HG03342 (cell line): ENCODE measurements around the gene PGLYRP3.
"Not testable (repeated sequence)": the region's sequence is repeated elsewhere in the genome, so short reads cannot be mapped to it uniquely, and the experiment has no call there.

ENCODE experiments used
- ATAC-seq: cut with Tn5 transposase; IDR thresholded peaks from one replicate; pipeline ENCODE4 v1.9.1; 2021; ENCODE audit warnings: mild to moderate bottlenecking, moderate library complexity; ENCODE audit not compliant: unreplicated experiment

PGLYRP3 gene

GRCh38 chr1:153314388-153314787 lies 1.6 kb upstream of the PGLYRP3 start:
- ATAC-seq, result not testable (repeated sequence)

- no peak for ATAC-seq
These were observed 536 bp upstream of the PGLYRP3 start for GRCh38 chr1:153313288-153313687.

GRCh38 chr1:153310526-153310925 lies 2.2 kb downstream of the PGLYRP3 start:
- no peak for ATAC-seq

GRCh38 chr1:153309441-153309840 lies 3.3 kb downstream of the PGLYRP3 start:
- ATAC-seq, result no peak

DNA sequence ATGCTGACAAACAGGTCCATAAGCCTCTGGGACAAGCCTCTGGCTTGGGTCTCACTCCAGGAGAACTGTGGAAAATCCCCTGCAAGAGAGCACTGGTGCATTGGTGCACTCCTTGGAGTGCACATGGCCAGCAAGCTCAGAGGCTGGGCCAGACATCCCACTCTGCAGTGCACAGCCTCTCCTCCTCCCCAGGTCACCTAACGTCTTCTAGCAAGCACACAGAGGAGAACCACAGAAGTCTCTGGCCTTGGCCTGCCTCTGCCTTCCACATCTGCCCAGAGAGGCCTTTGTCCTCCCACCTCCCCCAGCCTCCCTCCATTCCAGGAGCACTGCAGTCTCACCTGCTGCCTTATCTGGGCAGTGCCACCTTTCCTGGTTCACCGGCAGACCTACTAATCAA lies 4.2 kb downstream of the PGLYRP3 start:
- ATAC-seq, result no peak

DNA sequence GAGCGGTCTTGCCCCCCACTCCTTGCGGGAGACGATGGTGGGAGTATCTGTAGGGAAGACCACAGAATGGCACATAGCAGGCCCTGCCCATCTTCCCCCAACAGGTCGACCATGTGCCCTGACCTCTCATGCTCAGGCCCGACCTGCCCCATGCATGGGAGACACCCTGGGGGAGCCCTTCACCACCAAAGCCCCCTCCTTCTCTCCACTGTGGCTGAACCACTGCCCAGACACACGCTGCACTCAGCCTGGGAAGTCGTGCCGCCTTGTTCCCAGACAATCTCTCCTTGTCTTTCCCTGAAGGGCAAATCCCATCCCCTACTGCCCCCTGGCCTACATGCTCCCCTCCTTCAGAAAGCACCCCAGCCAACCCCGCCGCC lies 5.5 kb downstream of the PGLYRP3 start:
- no peak for ATAC-seq

DNA sequence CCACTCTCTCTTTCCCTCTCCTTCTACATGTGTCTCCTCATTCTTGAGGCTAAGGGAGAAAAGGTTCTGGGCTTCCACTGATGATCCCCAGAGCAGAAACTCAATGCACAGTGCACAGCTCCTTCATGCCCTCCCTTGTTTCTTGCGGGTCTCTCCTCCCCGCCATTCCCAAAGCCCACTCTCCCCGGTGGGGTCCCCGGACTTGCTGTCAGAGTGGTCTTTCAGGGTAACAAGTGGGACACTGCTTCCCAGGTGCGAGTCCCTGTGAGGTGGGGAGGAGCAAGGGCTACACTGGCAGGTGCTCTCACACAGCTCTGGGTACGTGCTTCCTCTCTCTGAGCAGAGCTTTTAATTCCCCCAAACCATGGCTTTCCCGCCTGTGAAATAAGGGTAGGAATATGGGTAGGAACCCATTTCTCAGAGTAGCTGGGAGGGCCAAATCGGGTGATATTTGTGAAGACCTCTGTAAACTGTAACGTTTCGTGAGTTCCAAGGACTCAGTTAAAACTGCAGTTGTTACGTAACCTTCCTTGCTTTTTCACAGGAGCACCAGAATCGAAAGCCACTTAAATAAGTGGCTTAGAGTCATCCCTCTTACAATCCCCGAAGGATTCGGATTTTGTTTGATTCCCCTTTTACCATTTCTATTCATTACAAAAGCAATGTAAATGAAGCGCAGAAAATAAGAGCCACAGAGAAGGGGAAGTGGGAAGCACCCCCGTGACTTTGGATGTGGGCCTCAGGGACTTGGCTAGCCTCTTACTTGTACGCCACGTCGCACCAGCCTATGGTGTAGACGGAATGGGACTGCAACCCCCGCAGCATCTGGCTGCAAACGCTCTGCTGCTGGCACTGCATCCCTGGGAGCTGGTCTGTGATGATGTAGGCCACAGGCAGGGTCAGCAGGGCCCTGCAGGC lies 6.2 kb downstream of the PGLYRP3 start:
- ATAC-seq, result no peak

- no peak for ATAC-seq
These were observed 7.1 kb downstream of the PGLYRP3 start for GRCh38 chr1:153305682-153306081.

- ATAC-seq, result no peak
These were observed 10.4 kb downstream of the PGLYRP3 start for GRCh38 chr1:153302308-153302707.

GRCh38 chr1:153293851-153294250 lies 18.9 kb downstream of the PGLYRP3 start:
- ATAC-seq, result no peak

DNA sequence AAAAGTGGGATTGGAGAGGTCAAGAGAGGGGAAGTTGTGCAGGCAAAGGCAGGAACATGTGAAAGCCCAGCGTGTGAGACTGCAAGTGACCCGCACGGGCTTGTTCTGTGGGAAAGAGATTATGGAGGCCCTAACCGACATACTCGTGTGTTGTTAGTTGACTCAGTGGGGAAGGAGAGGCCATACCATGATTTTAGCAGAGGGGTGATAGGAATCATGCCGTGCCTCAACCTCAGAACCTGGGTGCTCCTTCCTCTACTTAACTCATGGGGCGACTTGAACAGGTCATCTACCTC lies 19.3 kb downstream of the PGLYRP3 start:
- no peak for ATAC-seq

GRCh38 chr1:153292740-153293479 lies 19.8 kb downstream of the PGLYRP3 start:
- ATAC-seq, result no peak

GRCh38 chr1:153292185-153292584 lies 20.6 kb downstream of the PGLYRP3 start:
- ATAC-seq, result no peak

GRCh38 chr1:153291514-153291913 lies 21.2 kb downstream of the PGLYRP3 start:
- no peak for ATAC-seq

GRCh38 chr1:153288634-153289275 lies 24.0 kb downstream of the PGLYRP3 start:
- no peak for ATAC-seq

DNA sequence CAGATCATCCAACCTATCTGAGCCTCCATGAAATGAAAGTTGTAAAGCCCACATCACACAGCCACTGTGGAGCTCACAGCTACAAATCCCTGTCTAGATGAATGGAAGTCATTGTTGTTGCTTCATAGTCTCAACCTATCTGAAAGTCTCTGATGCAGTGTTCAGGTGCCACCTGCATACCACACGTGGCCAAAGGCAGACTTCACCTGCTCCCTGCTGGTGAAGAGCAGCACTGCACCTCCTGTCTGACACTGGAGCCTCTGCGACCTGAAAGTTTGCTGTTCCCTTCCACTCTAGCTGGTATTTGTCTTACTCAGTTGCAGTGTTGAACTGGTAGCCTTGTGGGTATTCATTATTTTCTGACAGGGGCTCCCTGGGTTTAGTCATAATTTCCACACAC lies 34.9 kb downstream of the PGLYRP3 start:
- peak; percentile 77 for ATAC-seq

GRCh38 chr1:153272186-153272585 lies 40.6 kb downstream of the PGLYRP3 start:
- no peak for ATAC-seq

- ATAC-seq, result no peak
These were observed 41.0 kb downstream of the PGLYRP3 start for GRCh38 chr1:153271711-153272110.

- no peak for ATAC-seq
These were observed 47.3 kb downstream of the PGLYRP3 start for GRCh38 chr1:153265457-153265856.

GRCh38 chr1:153262462-153263157 lies 50.1 kb downstream of the PGLYRP3 start:
- no peak for ATAC-seq

DNA sequence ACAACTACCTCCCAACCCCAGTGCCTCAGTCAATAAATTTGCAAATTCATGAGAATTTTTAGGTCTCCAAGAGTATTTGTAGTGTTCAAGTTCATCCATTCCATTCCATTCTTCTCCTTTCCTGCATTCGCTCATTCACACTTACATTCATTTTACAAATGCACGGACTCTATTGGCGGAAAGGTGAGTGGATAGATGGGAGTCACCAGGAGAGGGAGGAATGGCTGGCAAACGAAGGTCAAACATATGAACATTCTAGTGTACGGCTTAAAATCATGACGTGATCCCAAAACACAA lies 50.7 kb downstream of the PGLYRP3 start:
- ATAC-seq, result no peak
